ENCODE results near the gene CFAP77.

The CFAP77 gene

DNA sequence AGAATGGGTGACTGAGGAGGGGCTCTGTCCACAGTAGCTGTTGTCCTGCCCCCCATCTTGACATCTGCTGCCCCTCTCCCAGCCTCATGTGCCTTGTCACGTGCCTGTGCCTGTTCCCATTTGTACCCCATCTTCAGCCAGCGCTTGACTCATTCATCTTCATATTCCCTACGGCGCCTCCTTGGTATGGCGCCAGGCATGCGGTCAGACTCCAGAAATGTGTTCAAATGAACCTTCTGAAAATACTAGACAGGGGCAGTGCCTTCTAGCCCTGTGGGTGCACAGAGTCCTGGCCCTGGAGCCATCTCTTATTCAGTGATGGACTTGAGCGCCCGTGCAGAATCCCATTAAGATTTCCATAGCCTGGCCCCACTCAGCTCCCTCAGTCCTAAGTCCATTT is 46.2 kb downstream of the CFAP77 start:
- DNase-seq (ENCODE audit: low read depth) = no peak

DNA sequence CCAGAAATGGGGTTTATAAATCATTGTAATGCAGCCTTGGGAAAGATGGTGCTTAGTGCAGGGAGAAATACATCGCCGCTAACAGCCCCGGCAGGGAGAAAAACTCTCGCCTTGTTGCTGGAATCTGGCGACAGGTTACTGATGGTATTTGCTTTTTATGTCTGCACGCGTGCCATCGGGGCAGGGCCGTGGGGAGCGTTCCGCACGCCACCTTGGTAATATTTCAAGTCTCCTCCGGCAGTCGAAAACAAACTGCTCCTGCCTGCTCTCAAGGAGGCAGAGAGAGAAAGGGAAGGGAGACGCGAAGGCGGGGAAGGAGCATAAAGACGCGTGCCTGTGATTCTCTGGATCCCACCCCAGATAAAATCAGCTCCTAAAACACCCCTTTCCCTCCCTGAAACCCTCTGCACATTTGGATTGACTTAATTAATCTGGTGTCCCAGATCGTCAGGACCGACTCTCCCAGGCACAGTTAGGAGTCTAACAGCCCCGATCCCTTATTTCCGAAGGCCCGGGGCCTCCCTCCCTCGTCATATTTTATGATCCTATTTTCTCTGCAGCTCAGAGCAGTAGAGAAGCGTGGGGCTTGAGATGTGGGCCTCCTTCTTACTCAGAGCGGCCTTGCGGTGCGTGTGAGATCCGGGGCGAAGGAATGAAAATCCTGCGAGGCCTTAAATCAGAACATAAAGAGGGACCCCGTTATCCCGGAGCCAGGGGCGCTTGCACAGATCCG is 47.7 kb downstream of the CFAP77 start:
- no peak for DNase-seq (ENCODE audit: low read depth)

DNA sequence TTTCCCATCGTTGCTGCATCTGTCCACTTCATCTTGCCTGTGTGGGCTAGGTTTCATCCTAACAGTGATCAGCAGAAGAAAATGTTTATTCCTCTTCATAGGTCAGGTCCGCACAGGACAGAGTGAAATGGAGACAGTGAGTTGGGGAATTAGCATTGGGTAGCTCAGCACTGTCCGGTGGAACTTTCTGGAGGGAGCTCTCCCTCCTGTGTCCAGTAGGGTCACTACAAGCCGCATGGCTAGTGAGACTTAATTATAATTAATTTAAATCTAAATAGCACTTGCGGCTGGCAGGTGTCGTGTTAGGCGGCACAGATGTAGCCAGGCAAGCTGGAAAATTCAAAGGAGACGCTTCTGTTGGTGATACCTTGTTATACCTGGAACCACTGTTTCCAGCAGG is 48.4 kb downstream of the CFAP77 start:
- no peak for DNase-seq (ENCODE audit: low read depth)

DNA sequence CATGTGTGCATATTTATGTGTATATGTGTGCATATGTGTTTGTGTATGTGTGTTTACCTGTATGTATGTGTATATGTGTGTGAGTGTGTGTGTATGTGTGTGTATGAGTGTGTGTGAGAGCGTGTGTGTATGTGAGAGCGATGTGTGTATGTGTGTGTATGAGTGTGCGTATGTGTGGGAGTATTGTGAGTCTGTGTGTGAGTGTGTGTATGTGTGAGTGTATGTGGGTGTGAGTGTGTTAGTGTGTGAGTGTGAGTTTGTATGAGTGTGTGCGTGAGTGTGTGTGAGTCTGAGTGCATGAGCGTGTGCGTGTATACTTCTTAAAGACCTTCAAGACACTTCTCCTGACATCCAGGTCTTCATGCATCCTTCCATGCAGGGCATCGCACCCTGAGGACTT is 49.6 kb downstream of the CFAP77 start:
- no peak for DNase-seq (ENCODE audit: low read depth)

DNA sequence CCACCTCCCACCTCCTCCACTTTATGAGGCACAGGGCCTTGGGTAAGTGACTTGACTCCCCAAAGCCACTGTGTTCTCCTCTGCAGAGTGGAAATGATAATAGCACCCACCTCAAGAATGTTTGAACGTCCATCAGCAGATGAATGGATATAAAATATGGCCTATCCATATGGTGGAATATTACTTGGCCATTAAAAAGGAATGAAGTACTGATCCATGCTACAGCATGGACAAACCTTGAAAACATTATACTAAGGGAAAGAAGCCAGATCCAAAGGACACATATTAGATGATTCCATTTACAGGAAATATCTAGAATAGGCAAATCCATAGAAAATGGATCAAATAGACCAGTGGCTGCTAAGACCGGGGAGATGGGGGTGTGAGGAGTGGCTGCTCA is 50.2 kb downstream of the CFAP77 start:
- no peak for DNase-seq (ENCODE audit: low read depth)

DNA sequence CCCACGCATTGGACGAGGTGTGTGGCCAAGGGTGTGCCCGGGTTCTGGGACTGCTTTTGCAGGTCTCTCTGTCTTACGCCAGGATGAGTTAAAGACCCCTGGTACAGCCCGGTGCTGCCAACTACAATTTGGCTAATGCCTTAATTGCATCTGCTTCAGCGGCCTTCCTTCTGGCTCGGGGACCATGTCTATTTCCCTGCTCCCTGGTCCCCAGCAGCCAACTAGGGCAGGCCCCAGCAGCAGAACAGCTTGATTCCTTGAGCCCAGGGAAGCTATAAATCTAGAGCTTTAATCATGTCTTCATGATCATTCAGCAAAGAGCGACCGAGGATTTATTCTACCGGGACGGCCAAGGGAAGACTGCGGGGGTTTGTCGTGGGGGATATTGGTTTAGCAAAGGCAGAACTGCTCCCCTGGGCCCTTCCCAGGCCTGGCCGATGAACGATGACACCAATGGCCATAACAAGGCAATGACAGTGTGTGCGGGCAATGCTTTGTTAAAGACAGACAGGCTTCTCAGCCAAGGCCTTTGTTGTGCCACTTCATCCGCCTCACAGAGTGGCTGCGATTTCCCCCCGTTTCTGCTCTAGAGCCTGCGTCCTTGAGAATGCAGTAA is 51.4 kb downstream of the CFAP77 start:
- DNase-seq (ENCODE audit: low read depth) = no peak

DNA sequence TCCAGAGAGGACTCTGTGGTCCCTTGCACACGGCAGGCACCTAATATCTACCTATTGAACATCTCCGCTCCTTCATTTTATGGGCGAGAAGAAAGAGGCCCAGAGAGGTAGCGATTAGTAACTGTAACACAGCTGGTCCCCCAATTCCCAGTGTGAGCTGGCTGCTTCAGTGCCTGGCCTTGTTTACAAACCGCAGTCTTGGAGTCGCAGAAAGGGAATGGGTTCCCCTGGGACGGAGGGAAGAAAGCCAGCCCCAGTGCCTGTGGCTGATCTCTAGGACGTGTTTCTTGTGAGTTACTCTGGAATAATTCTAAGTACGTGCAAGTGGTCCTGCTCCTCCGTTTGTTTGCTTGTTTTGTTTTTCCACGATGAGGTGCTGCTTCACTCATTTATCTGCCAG is 52.0 kb downstream of the CFAP77 start:
- no peak for DNase-seq (ENCODE audit: low read depth)

DNA sequence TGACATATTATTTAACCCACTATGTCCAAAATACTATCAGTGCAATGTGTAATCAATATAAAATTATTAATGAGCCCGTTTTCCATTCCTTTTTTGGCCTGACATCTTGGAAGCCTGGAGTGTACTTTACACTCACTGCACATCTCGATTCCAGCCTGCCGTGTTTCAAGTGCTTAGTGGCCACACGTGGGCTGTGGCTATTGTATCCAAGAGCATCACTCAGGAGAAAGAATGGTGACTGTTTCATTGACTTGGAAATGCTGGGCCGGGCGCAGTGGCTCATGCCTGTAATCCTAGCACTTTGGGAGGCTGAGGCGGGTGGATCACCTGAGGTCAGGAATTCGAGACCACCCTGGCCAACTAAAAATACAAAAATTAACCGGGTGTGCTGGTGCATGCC is 54.5 kb downstream of the CFAP77 start:
- DNase-seq (ENCODE audit: low read depth) = no peak

DNA sequence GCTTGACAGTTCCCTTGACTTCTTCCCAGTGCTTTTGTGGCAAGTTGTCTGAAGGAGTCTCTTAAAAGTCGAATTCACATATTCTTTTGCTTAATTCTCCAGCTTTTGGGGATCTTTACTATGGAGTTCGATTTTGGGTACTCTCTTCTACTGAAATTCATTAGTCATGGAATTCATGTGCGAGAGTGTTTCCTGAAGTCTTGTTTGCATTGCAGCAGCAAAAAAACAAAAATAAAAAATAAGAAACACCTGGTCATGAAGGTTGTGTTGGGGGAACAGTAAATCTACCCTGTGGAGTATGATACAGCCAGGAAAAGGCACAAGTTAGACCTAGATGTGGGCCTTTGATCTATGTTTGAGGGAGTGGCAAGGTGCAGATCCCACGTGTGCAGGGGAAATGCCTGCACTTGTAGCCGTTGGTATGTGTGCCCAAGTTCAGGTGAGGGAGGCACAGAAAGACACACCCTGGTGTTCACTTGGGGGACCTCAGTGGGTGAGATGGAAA is 55.2 kb downstream of the CFAP77 start:
- no peak for DNase-seq (ENCODE audit: low read depth)

DNA sequence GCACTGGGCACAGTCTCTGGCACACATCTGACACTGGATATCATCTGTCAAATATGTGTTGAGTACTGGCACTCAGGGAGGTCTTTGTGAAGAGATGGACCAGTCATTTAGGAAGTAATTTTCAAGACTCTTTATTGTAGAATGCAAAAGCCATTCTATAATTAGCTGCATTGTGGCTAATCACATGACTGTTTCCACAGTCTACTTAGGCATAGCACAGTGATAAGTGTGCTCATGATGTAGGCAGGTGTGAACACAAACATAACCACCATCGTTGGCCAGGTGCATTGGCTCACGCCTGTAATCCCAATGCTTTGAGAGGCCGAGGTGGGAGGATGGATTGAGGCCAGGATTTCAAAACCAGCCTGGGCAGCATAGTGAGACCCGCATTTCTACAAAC is 62.2 kb downstream of the CFAP77 start:
- no peak for DNase-seq (ENCODE audit: low read depth)

DNA sequence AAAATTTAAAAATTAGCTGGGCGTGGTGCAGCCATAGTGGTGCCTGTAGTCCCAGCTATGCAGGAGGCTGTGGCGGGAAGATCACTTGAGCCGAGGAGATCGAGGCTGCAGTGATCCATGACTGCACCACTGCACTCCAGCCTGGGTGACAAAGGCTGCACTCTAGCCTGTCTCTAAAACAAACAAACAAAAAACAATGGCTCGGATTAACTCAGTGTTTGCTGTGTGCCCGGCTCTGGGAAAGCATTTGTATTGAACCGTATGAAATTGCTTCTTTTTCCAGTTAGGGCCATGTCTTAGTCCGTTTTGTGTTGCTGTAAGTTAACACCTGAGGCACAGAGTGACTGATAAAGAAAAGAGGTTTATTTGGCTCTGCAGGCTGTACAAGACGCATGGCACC is 62.6 kb downstream of the CFAP77 start:
- DNase-seq (ENCODE audit: low read depth) = no peak

DNA sequence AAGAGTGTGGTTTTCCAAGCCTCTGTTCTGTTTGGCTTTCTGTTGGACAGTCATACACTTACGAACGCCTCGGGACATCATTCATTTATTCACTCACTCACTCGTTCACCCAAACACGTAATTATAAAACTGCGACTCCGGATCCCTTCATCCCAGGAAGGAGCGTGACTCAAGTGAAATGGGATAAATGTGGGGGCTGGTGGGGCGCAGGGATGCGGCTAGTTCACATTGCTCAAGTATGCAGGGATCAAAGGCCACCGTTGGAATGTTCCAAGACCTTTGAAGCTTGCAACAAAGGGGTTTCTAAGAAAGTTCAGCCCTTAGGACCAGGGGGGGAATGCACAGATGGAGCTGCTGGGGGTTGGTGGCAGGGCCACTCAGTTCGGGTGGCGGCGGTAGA is 64.2 kb downstream of the CFAP77 start:
- no peak for DNase-seq (ENCODE audit: low read depth)

DNA sequence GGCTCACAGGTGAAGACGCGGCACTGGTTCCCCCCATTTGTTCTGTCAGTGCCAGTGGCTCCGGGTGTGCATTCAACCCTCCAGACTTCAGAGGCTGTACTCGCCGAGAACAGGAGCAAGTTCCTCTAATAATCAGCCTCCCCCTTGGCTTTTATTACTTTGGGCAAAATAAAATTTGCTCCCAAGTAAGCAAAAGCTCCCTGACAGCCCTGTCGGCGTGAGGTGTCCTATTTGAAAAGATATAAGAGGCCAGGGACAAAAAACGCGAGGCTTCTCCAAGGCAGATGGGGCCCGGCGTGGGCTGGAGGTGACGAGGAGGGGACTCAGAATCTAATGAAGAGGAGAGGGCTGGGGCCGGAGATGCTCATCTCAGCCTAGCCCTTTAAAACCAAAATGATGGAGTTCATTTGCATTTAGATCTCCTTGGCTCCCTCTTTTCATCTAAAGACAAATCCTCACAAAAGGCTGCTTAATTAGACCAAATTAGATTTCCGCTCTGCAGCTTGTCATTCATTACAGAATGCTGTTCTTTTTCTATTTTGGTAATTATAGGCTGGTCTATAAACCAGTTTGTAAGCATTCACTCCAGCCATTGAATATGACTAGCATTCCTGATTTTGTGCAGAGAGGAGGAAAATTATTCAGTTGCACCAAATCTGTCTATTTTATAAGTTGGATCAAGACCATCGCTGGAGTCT is 68.5 kb downstream of the CFAP77 start:
- no peak for DNase-seq (ENCODE audit: low read depth)

DNA sequence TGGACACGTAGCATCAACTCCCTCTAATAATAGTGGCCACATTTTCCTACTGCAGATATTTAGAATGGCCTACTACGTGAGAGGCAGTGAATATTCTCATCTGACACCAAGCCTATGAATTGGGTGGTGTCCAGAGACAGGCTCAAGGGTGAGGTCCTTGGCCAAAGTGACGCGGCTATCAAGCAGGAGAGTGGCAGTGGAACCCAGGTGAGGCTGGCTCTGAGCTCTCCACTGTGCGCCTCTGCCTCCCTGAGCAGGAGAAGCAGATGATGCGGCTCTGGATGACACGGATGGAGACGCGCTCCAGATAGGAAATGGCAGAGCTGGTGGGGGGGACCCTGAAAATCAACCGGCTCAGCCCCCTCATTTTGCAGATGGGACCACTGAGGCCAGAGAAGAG is 69.7 kb downstream of the CFAP77 start:
- DNase-seq (ENCODE audit: low read depth) = no peak

DNA sequence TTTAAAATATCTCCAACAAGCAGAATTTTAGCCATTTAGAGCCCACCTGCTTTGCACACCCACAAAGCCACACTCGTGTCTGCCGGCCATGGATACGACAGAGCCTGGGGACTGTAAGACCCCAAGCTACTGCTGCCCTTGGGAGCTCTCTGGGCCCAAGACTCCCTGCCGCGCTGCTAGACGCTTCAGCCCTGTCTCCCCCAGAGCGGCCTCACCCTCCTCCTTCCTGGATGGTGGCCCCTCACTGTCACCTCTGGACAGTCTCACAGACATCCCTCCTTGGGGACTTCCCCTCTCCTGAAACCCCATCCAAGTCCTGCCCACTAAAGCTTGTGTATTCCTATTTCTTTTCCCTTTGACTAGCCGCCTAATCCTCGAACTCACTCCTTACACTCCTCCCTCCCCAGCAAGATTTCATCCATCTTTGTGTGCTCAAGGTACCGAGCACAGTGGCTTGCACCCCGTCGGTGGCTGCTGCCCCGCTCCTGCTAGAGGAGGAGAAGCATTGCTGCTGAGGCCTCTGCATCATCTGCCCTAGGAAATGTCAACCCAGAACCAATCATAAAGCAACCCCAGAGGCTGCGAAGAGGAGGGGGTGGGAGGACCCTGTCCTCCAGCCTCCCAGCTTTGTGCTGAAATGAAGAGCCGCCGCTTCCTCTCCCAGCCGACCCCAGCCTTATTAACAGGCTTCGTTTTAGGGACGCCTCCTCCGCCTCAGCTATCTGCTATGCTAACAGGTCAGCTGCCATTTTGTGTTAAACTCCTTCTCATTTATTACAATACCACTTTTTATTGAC is 71.2 kb downstream of the CFAP77 start:
- no peak for DNase-seq (ENCODE audit: low read depth)

DNA sequence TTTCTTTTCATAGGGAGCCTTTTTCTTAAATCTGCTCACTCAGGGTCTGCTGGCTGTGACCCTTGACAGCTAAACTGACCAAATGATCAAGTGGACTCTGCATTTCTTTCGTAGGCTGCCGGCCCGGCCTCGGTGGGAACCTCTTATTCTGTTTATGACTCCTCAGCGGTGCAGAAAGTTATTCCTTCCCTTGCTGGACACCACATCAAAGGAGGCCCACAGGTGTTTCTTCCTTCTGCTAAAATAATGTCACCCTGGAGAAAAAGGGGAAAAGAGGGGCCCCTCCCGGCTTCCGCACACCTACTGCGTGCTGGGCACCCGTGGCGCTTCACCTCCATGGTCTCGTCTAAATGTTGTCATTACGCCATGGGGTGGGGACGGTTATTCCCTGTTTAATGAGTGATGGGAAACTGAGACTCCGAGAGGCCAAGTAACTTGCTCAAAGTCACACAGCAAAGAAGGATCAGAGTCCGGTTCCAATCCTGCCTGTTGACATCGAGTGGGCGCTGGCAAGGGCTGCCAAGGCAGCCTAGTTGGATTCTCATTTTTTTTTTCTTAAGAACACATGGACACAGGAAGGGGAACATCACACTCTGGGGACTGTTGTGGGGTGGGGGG is 72.3 kb downstream of the CFAP77 start:
- no peak for DNase-seq (ENCODE audit: low read depth)

DNA sequence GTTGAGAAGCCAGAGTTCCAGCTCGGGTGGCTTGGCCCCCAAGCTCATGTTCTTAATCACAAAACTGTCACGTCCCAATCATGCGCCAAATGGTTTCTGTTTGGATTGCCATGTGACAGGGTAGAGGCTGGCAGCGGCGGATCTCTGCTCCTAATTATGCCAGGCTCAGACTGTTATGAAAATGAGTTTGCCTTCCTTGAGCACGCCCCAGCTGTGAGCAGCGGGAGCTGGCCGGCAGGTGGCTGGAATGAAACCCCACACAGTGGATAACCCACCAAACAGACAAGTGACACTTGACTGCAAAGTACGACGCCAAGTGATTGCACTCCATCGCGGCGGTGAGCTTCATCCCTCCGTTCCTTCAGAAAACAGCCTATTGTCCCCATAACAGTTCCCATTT is 75.4 kb downstream of the CFAP77 start:
- DNase-seq (ENCODE audit: low read depth) = no peak

DNA sequence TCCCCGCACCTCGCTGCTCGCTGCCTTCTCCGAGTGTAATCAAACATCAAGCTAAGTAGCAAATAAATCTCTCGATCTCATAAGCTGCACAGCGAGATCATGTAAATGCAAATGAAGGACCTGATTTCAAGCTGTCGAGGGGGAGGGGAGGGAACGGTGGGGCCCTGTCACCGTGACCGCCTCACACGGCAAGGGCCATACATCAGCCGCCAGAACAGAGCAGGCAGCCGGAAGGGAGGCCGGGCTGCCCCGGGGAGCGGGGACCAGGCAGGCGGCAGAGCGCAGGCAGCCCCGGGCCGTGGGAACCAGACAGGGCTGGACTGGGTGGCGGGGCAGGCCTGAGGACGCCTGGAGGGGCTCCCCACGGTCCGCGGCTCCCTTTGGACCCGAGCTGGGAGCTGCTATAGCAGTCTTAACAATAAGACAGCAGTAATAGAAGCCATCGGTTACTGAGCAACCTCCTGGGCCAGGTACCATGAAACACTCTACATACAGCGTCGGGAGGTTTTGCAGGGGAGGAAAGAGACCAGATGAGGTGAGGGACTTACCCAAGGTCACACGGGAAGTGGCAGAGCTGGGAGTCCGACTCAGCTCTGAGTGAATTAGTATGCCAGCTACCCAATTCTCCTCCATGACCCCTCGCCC is 76.8 kb downstream of the CFAP77 start:
- DNase-seq (ENCODE audit: low read depth) = no peak

DNA sequence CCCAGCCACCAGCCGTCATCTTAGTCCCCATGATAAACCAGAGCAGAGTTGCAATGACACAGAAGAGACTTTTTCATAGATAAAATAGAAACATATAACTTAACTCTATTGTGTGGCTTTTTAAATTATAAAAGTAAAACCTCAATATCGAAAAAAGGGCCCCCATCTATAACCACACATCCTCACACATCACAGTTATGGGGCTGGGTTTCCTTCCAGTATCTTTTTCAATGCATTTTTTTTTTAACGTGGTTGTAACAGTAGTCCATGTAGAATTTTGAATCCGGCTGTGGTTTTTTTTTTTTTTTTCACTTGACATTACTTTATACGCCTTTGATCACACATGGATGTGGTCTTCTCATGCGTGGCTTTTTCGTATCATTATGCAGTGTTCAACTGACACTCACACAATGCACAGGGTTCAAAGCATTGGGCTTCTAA is 77.4 kb downstream of the CFAP77 start:
- no peak for DNase-seq (ENCODE audit: low read depth)

DNA sequence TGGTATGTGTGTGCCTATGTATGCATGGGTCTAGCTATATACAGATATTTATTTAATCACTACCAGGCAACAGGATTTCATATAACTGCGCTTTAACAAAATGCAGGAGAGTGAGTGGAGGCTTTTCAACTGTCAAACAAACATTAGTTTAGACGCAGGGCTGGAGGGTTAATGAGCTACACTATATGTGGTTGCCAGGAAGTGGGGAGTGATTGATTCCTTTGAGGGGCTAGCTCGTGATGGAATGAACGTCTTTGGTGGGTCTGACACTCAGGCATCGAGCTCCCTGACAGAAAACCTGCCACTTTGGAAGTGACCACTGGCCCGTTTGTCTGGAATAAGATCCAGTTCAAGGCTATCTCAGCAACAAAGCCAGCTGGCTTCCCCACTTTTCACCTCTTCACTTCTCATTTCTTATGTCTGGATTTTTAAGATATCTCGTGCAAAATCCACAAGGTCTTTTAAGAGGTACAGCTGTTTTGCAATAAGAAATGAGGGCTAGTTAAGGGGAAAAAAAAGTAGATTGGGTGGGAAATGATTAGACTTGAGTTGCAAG is 78.0 kb downstream of the CFAP77 start:
- no peak for DNase-seq (ENCODE audit: low read depth)

DNA sequence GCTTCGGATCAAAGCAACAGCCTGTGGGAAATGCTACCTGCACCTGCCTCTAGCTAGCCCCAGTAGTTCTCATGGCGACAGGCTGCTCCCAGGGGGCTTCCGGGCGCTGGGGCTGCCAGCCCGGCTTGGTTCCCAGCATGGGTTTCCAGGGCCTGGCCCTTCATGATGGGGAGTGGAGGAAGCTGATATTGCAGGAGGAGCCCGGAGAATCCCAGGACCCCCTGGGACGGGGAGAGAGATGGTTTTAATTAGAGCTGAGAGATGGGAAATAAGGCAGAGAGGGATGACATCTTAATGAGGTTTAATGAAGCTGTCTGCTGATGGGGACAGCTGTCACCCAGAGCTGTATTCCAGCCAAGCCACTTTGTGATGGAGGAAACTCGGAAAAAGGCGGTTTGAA is 78.6 kb downstream of the CFAP77 start:
- no peak for DNase-seq (ENCODE audit: low read depth)
